Activated naive CD8-positive, alpha-beta T cell treated with anti-CD3 and anti-CD28 coated beads for 36 hours (primary cell): ENCODE results near the gene RAB40C. TPM values are rescaled to one million over a fixed set of nuclear protein-coding genes. Genes with fewer than 3 reads are reported as not detected.

Source experiments
- DNase-seq: peaks from one replicate; pipeline ENCODE4 v3.0.0; 2021
- H3K27ac Mint-ChIP-seq: one replicate; pipeline ENCODE4 v1.8.0; 2022; ENCODE audit warnings: mild to moderate bottlenecking, moderate library complexity, mixed read lengths
- H3K27me3 Mint-ChIP-seq: one replicate; pipeline ENCODE4 v1.8.0; 2022; ENCODE audit warnings: mild to moderate bottlenecking, mixed read lengths
- H3K36me3 Mint-ChIP-seq: one replicate; pipeline ENCODE4 v1.8.0; 2021; ENCODE audit warnings: mild to moderate bottlenecking, mixed read lengths
- H3K4me1 Mint-ChIP-seq: one replicate; pipeline ENCODE4 v1.8.0; 2021; ENCODE audit warnings: mixed read lengths
- H3K4me3 Mint-ChIP-seq: one replicate; pipeline ENCODE4 v1.8.0; 2022; ENCODE audit warnings: mild to moderate bottlenecking, moderate library complexity, mixed read lengths
- H3K9me3 Mint-ChIP-seq: one replicate; pipeline ENCODE4 v1.8.0; 2022; ENCODE audit warnings: mixed read lengths
- total RNA-seq, 2 experiments: library from RNA; stranded (reverse); gene quantifications; one replicate each; pipeline ENCODE4 v1.2.3, GENCODE V29; 2021

Gene RAB40C
- total RNA-seq, 2 experiments from 2014 or later: 7.2 to 7.6 TPM

DNA sequence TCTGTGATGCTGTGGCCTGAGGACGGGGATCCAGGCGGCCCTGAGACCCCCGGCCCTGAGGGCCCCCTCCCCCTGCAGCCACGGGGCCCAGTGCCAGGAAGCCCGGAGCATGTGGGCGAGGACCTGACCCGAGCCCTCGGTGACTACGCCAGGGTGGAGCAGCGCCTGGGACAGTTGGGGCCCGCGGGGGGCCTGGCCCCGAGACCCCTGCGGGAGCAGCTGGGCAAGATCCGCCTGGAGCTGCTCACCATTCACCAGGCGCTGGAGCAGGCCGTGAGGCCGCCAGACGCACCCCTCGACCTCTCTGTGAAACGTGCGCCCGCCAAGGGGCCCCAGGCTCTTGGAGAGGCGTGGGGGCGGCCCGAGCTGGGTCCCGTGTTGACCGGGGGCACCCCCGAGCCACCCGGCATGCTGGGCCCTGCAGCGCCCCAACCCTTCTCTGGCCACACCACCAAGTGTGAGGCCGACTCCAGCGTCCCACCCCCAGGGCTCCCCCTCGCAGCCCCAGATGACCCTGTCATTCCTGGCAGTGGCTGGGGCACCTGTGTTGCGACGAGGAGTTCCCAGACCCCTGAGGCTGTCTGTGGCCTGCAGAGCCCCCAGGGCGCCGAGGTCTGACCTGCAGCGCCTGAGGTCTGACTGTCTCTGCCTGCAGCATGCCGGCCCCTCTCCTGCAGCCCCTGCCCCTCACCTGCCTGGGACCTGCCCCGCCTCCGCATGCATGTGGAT, 25.0 kb upstream of the RAB40C start:
- no peak for DNase-seq
- Mint-ChIP-seq H3K36me3 (no peaks in the 10 kb centered on the region), H3K4me1 (peaks cover 15% of the 10 kb centered on the region), H3K4me3 (no peak overlapping the region), H3K9me3 (no peaks in the 10 kb centered on the region), H3K27ac (no peak overlapping the region), H3K27me3 (peaks cover 6% of the 10 kb centered on the region)

GRCh38 chr16:565419-566330, 24.2 kb upstream of the RAB40C start:
- Mint-ChIP-seq H3K36me3 (no peaks in the 10 kb centered on the region), H3K27me3 (peaks cover 6% of the 10 kb centered on the region), H3K4me3 (no peak overlapping the region), H3K27ac (no peak overlapping the region), H3K4me1 (peaks cover 15% of the 10 kb centered on the region), H3K9me3 (no peaks in the 10 kb centered on the region)
- DNase-seq: no peak

- Mint-ChIP-seq H3K4me1 (peaks cover 21% of the 10 kb centered on the region), H3K9me3 (no peaks in the 10 kb centered on the region), H3K27ac (peak within 1 kb of the TSS; percentile 77), H3K27me3 (peaks cover 6% of the 10 kb centered on the region), H3K4me3 (peak within 1 kb of the TSS; percentile 29), H3K36me3 (no peaks in the 10 kb centered on the region)
- DNase-seq: peak; percentile 67
These were observed 23.1 kb upstream of the RAB40C start, which contains the start of gene NHLRC4 for GRCh38 chr16:566475-567372. NHLRC4 (plus strand) TSS chr16:567005; CDS start chr16:568048, 1,043 bp downstream.

- H3K27ac Mint-ChIP-seq: peak overlapping the region; percentile 77
- H3K27me3 Mint-ChIP-seq: peaks cover 1% of the 10 kb centered on the region
- peak overlapping the region; percentile 29 for H3K4me3 Mint-ChIP-seq
- no peaks in the 10 kb centered on the region for H3K36me3 Mint-ChIP-seq
- no peaks in the 10 kb centered on the region for H3K9me3 Mint-ChIP-seq
- DNase-seq: no peak
- peaks cover 21% of the 10 kb centered on the region for H3K4me1 Mint-ChIP-seq
These were observed 22.3 kb upstream of the RAB40C start for GRCh38 chr16:567373-568256.

GRCh38 chr16:568401-569258, 21.2 kb upstream of the RAB40C start:
- H3K27me3 Mint-ChIP-seq: no peaks in the 10 kb centered on the region
- no peaks in the 10 kb centered on the region for H3K9me3 Mint-ChIP-seq
- peaks cover 21% of the 10 kb centered on the region for H3K4me1 Mint-ChIP-seq
- no peaks in the 10 kb centered on the region for H3K36me3 Mint-ChIP-seq
- peak overlapping the region; percentile 88 for H3K4me3 Mint-ChIP-seq
- H3K27ac Mint-ChIP-seq: peak overlapping the region; percentile 86
- no peak for DNase-seq

DNA sequence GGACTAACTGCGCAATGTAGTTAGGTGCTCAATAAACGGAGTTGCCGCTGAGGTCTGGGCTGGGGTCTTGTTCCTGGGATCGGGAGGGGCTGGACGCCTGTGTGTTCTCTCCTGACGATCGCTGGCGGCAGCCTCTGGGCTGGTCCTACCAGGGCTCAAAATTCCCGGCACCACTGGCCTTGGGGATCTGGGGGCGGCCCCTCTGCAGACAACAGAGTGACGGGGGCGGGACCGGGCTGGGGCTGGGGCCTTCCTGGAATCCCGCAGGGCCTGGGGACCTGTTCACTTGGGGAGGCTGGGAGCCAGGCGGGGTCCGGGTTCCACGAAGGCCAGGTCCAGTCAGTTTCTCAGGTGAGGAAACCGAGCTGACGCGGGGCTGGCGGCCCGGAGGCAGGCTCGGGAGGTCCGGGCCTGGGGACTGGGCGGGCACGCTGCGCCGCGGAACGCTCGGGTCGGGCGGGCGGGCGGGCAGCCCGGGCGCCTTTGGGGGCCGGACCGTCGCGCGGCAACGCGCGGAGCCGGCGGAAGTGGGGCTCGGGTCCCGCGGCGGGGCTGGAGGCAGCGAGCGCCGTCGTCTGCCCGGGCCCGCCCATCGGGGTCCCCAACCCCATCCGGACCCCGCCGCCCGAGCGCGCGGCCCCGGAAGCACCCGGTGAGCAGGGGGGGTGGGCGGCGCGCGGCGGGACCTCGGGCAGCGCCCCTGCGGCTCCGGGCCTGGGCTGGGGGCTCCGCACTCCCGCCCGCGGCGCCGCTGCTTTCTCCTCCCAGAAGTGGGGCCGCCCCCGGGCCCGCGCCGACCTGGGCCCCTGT, 20.2 kb upstream of the RAB40C start, which contains the start of gene PIGQ:
Gene PIGQ (plus strand): TSS at position 524 of the 810 bp plus-strand sequence. CDS start 4,107 bp downstream, outside the sequence.
- peak; percentile 79 for DNase-seq
- Mint-ChIP-seq H3K27ac (peak within 1 kb of the TSS; percentile 86), H3K4me1 (peaks cover 21% of the 10 kb centered on the region), H3K9me3 (no peaks in the 10 kb centered on the region), H3K27me3 (no peaks in the 10 kb centered on the region), H3K36me3 (no peaks in the 10 kb centered on the region), H3K4me3 (peak within 1 kb of the TSS; percentile 88)

GRCh38 chr16:572865-573650, 16.8 kb upstream of the RAB40C start:
- no peak for DNase-seq
- Mint-ChIP-seq H3K27me3 (no peaks in the 10 kb centered on the region), H3K9me3 (no peaks in the 10 kb centered on the region), H3K4me3 (no peak overlapping the region), H3K4me1 (peaks cover 12% of the 10 kb centered on the region), H3K36me3 (no peaks in the 10 kb centered on the region), H3K27ac (no peak overlapping the region)

DNA sequence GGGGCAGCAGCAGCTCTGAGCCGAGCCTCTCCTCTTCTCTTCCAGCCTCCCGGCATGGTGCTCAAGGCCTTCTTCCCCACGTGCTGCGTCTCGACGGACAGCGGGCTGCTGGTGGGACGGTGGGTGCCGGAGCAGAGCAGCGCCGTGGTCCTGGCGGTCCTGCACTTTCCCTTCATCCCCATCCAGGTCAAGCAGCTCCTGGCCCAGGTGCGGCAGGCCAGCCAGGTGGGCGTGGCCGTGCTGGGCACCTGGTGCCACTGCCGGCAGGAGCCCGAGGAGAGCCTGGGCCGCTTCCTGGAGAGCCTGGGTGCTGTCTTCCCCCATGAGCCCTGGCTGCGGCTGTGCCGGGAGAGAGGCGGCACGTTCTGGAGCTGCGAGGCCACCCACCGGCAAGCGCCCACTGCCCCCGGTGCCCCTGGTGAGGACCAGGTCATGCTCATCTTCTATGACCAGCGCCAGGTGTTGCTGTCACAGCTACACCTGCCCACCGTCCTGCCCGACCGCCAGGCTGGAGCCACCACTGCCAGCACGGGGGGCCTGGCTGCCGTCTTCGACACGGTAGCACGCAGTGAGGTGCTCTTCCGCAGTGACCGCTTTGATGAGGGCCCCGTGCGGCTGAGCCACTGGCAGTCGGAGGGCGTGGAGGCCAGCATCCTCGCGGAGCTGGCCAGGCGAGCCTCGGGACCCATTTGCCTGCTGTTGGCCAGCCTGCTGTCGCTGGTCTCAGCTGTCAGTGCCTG, 15.7 kb upstream of the RAB40C start:
- Mint-ChIP-seq H3K4me3 (no peak overlapping the region), H3K4me1 (peaks cover 10% of the 10 kb centered on the region), H3K36me3 (no peaks in the 10 kb centered on the region), H3K27me3 (no peaks in the 10 kb centered on the region), H3K9me3 (no peaks in the 10 kb centered on the region), H3K27ac (no peak overlapping the region)
- no peak for DNase-seq

DNA sequence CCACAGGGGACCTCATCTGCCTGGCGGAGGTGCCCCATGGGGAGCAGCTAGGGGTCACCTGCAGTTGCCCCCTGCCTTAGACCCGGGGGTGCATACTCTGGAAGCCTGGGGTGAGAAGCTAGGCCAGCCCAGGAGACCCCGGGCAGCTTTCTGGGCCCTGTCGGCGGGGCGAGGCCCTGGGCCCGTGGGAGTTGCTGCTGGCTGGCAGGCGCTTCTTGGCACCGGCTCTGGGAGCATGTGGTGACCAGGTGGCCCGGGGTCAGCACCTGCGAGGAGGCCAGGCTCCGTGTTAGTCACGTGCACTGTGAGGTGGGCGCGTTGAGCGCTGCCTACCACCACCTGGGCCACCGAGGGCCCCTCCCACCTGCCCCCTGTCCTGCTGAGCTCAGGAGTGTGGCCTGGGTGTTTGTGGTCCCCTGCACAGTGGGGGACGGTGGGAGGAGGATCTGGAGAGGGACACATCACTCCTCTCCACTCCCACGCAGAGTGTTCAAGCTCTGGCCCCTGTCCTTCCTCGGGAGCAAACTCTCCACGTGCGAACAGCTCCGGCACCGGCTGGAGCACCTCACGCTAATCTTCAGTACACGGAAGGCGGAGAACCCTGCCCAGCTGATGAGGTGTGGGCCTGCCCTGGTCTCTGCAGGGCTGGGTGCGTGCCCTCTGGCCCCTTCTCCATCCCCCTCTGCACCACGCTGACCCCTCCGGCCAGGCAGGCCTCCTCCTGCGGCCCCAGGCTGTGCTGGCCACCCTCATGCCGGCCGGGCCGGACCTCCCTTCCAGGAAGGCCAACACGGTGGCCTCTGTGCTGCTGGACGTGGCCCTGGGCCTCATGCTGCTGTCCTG, 14.3 kb upstream of the RAB40C start:
- no peaks in the 10 kb centered on the region for H3K9me3 Mint-ChIP-seq
- H3K4me1 Mint-ChIP-seq: peaks cover 8% of the 10 kb centered on the region
- no peak overlapping the region for H3K27ac Mint-ChIP-seq
- H3K36me3 Mint-ChIP-seq: no peaks in the 10 kb centered on the region
- DNase-seq: no peak
- H3K4me3 Mint-ChIP-seq: no peak overlapping the region
- no peaks in the 10 kb centered on the region for H3K27me3 Mint-ChIP-seq

DNA sequence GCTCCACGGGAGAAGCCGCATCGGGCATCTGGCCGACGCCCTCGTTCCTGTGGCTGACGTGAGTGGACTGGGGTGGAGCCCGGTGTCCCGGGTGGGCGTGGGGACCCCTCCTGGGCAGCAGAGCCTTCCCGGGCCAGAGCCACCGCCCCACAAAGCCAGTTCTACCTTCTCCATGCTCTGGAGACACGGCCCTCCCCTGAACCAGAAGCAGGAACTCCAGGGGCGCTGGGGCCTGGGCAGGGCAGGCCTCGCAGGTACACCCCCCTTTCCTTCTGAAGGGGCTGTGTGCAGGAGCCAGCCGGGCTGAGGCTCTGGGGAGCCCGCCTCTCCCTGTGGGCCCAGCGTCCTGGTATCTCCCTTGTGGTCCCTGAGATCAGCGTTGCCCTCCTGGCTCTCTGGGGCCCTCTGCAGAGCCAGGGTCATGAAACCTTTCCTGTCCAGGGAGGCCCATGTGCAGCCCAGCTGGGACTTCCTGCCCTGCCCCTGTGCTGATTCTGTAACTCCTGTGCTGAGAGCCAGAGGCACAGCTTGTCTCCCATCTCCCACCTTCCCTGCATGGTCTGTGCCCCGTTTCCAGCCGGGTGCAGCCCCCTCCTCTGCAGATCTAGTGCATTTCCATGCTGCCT, 13.6 kb upstream of the RAB40C start:
- Mint-ChIP-seq H3K27ac (no peak overlapping the region), H3K4me1 (peaks cover 4% of the 10 kb centered on the region), H3K9me3 (no peaks in the 10 kb centered on the region), H3K4me3 (no peak overlapping the region), H3K27me3 (no peaks in the 10 kb centered on the region), H3K36me3 (no peaks in the 10 kb centered on the region)
- DNase-seq: no peak
